ENCODE measurements around the gene UNC50. TPM values are rescaled to one million over a fixed set of nuclear protein-coding genes. Genes with fewer than 3 reads are reported as not detected.

Gene UNC50, protein sequence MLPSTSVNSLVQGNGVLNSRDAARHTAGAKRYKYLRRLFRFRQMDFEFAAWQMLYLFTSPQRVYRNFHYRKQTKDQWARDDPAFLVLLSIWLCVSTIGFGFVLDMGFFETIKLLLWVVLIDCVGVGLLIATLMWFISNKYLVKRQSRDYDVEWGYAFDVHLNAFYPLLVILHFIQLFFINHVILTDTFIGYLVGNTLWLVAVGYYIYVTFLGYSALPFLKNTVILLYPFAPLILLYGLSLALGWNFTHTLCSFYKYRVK
- total RNA-seq, result 10 to 100 TPM; 19.6 to 30.5 (median 22.7) TPM
- long read RNA-seq, transcript UNC50-201 (6 exons, 1,143 nt), result major isoform, 6 of 8 reads
- long read RNA-seq, partial matches to known transcripts, result 0 of 8 reads
- long read RNA-seq, other reads (novel, unspliced or antisense), result 2 of 8 reads

DNA sequence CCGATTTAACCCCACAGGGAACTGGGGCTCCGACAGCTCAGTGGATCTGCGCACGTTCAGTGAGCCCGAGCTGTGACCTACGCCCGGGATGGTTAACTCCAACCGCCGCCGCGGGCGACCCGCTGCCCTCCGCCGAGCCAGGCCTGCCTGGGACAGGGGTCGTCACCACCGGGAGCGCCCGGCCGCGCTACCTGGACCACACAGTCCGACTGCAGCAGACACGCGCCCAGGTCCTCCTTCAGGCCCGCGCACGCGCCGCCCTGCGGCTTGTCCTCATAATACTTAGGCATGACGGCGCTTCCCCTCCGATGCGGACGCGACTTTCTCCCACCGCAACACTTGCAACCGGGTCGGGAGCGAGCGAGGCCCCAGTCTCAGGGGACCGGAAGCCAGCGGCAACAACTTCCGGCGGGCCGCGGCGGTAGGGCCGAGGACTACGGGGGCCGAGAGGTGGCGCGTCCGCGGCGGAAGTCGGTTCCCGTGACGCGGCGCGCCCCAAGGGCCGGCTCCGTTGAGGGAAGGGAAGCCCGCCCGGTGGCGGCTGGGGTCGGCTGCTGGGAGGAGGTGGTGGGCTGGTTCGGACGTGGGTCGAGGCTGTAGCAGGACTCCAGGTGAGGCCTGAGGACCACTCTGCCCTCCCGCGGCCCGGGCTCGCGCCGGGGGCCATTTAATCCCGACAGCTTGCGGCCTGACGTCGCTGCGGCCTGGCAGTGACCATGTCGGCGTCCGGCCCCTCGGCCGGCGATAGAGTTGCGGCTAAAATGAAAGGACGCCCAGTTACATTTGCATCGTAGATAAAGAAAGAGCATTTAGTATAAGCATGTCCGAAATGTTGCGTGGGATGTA lies at the start of gene UNC50, which contains the start of gene COA5:
Gene UNC50 (plus strand): TSS at position 474 of the 846 bp plus-strand sequence. CDS start 1,171 bp downstream, outside the sequence.
Gene COA5 (minus strand): TSS at position 397 of the 846 bp plus-strand sequence. CDS start 107 bp downstream, at position 290.
- H3K4me1 ChIP-seq, result peaks cover 0 to 34% (median 14%) of the 10 kb centered on the region in 4 donors
- H3K36me3 ChIP-seq, result peaks cover 0 to 31% (median 14%) of the 10 kb centered on the region in 4 donors
- H3K27ac ChIP-seq, result peak within 1 kb of the TSS; percentile 92 to 94 (median 93)
- H3K4me3 ChIP-seq, result peak within 1 kb of the TSS; percentile 90 to 95 (median 92)
- DNase-seq (peak; percentile 92 to 93 (median 93)), ATAC-seq (peak; percentile 96 to 98 (median 97))
- TF ChIP-seq, protein P1, sequence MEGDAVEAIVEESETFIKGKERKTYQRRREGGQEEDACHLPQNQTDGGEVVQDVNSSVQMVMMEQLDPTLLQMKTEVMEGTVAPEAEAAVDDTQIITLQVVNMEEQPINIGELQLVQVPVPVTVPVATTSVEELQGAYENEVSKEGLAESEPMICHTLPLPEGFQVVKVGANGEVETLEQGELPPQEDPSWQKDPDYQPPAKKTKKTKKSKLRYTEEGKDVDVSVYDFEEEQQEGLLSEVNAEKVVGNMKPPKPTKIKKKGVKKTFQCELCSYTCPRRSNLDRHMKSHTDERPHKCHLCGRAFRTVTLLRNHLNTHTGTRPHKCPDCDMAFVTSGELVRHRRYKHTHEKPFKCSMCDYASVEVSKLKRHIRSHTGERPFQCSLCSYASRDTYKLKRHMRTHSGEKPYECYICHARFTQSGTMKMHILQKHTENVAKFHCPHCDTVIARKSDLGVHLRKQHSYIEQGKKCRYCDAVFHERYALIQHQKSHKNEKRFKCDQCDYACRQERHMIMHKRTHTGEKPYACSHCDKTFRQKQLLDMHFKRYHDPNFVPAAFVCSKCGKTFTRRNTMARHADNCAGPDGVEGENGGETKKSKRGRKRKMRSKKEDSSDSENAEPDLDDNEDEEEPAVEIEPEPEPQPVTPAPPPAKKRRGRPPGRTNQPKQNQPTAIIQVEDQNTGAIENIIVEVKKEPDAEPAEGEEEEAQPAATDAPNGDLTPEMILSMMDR (IDR thresholded peaks at IDR 0.05), result peak in 1 of 4 donors; percentile 7
- peak; percentile 89 for TF ChIP-seq POLR2A (IDR thresholded peaks at IDR 0.05)
- intact Hi-C loops (cut with DNase I), result no loop called here
- no peaks in the 10 kb centered on the region for H3K9me3 ChIP-seq
- no peaks in the 10 kb centered on the region for H3K27me3 ChIP-seq
- 0% methylated on average over 36 of the region's 93 CpGs for WGBS (ENCODE audit: insufficient coverage, low coverage, low lambda C conversion rate, missing lambda C conversion rate)

DNA sequence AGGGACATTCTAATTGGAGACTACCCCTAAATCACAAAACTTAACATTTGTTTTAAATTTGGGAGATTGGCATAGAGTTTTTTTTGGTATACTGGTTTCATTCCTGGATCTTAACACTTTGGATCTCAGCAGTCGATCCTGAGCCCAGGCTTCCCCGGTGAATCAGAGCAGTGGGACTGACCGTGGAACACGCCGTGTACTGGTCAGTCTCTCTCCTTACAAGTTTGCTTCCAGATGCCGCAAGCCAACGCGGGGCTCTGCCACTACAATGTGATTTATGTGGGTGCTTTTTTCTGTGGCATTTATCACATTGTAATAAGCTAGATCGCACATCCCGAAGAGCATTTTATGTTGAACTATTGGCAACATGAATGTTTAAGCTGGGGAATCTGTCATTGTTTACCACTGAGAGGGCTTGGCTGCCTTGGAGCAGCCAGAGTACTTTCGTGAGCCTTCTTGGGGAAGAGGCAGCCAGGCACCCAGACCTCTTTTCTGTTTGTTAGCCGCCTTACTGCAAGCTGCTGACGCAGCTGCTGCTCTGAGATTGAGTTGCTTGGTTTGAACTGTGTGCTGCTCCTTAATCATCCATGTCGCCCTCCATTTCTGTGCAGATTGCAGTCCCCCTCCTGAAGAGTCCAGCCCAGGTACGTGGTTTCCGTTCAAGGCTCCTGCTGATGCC lies 49.4 kb upstream of the UNC50 start:
- peaks cover 0 to 28% (median 0%) of the 10 kb centered on the region in 4 donors for H3K36me3 ChIP-seq

DNA sequence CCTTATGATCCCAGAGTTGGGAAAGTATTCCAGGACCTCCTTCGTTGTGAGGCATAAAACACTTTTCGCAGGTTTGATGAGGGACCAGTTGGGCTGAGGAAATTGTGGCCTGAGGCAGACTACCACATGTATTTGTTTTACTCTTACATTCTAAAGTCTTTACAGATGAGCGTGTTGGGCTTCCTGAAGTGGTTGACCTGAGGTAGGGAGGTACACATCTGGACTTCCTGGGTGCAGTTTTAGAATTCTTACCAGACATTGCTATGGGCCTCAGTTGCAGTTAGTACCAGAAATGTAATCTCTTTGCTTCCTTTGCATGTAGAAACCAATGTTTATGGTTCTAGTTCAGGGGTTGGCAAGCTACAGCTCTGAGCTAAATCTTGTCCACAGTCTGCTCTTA lies 48.8 kb upstream of the UNC50 start:
- H3K36me3 ChIP-seq, result peaks cover 0 to 24% (median under 1%) of the 10 kb centered on the region in 4 donors
- H3K4me3 ChIP-seq, result no peak overlapping the region
- TF ChIP-seq, protein P1 (IDR thresholded peaks at IDR 0.05), result no peak
- no peak for TF ChIP-seq POLR2A (IDR thresholded peaks at IDR 0.05)
- H3K9me3 ChIP-seq, result no peaks in the 10 kb centered on the region
- DNase-seq, result no peak
- no peak overlapping the region for H3K27ac ChIP-seq
- ATAC-seq, result no peak
- H3K27me3 ChIP-seq, result no peaks in the 10 kb centered on the region
- 88% methylated on average over 2 of the region's 3 CpGs for WGBS (ENCODE audit: insufficient coverage, low coverage, low lambda C conversion rate, missing lambda C conversion rate)
- no peaks in the 10 kb centered on the region for H3K4me1 ChIP-seq
- intact Hi-C loops (cut with DNase I), result no loop called here

More for the DNA sequence above, 49.4 kb upstream of the UNC50 start:
- no peaks in the 10 kb centered on the region for H3K27me3 ChIP-seq
- H3K27ac ChIP-seq, result no peak overlapping the region
- WGBS (ENCODE audit: insufficient coverage, low coverage, low lambda C conversion rate, missing lambda C conversion rate), result 92% methylated on average over 9 of the region's 16 CpGs
- ATAC-seq (no peak), DNase-seq (no peak)
- intact Hi-C loops (cut with DNase I), result no loop called here
- no peak overlapping the region for H3K4me3 ChIP-seq
- no peaks in the 10 kb centered on the region for H3K4me1 ChIP-seq
- TF ChIP-seq POLR2A (IDR thresholded peaks at IDR 0.05), result no peak
- TF ChIP-seq, protein P1 (IDR thresholded peaks at IDR 0.05), result no peak
- H3K9me3 ChIP-seq, result no peaks in the 10 kb centered on the region

DNA sequence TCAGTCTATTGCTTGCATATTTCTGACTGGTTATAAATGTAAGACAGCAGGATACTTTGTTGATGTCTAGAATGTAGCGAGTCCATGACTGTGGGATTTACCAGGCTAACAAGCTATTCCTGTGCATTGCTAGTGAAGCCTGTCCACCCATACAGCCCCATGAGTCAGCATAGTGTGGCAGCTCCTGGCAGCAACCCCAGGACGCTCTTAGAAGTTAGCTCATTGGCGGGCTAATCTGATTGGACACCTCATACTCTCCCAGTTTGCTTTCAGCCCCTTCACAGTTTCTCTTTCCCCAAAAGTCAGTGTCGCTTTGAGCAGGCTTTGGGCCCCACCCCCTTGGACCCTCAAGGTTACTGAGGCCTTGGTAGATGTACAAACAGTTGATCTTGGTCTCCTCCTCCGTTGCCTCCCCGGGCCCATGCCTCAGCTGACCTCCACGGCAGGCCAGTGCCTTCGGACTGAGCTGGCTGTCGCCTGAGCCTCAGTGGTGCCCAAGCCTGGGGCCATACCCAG lies 48.1 kb upstream of the UNC50 start:
- 90% methylated on average over 6 of the region's 9 CpGs for WGBS (ENCODE audit: insufficient coverage, low coverage, low lambda C conversion rate, missing lambda C conversion rate)
- intact Hi-C loops (cut with DNase I), result no loop called here
- ATAC-seq, result no peak

More for the DNA sequence above, 48.1 kb upstream of the UNC50 start:
- TF ChIP-seq POLR2A (IDR thresholded peaks at IDR 0.05), result no peak
- TF ChIP-seq, protein P1 (IDR thresholded peaks at IDR 0.05), result no peak
- no peaks in the 10 kb centered on the region for H3K9me3 ChIP-seq
- no peak overlapping the region for H3K27ac ChIP-seq
- DNase-seq, result no peak
- H3K4me3 ChIP-seq, result no peak overlapping the region
- H3K4me1 ChIP-seq, result no peaks in the 10 kb centered on the region
- peaks cover 0 to 19% (median 3%) of the 10 kb centered on the region in 4 donors for H3K36me3 ChIP-seq
- no peaks in the 10 kb centered on the region for H3K27me3 ChIP-seq
